Keratinocyte (primary cell): ENCODE data around the gene CALHM1.

Experiments used
- CTCF ChIP-seq, 3 experiments: IDR thresholded peaks in 1 of 3; conservative IDR thresholded peaks in 1 of 3; optimal IDR thresholded peaks in 1 of 3; 2 replicates in 2 of 3; 3 replicates in 1 of 3; pipeline versions ENCODE3 to v1.5.1; 2011; ENCODE audit warnings: low read length in 3 of 3, mild to moderate bottlenecking in 3 of 3, moderate library complexity in 2 of 3, control low read depth in 1 of 3, inconsistent platforms in 1 of 3; ENCODE audit not compliant: insufficient read depth in 2 of 3; ENCODE audit errors: extremely low read depth in 1 of 3
- EZH2 ChIP-seq: IDR thresholded peaks from one replicate; pipeline ENCODE4 v1.6.1; 2012; ENCODE audit warnings: inconsistent platforms, mild to moderate bottlenecking, low read length, moderate library complexity

- TF ChIP-seq CTCF (optimal IDR thresholded peaks at IDR 0.05 in 1 of 3, IDR thresholded peaks at IDR 0.05 in 1 of 3, conservative IDR thresholded peaks at IDR 0.05 in 1 of 3; ENCODE audit: extremely low read depth in 1 of 3, insufficient read depth in 2 of 3, low read length in 3 of 3) = no peak
- no peak for TF ChIP-seq EZH2
Measured at GRCh38 chr10:103413564-103413963, 45.1 kb downstream of the CALHM1 start.
